Gastrocnemius medialis (tissue), 4 donors: Measurements from ENCODE around the gene SLC19A3.

ENCODE experiments used
- CTCF ChIP-seq, 5 experiments: fragments of 450-650 bp in 3 of 5; fragments of 200-600 bp in 2 of 5; sonication (generic) in 2 of 5; IDR thresholded peaks in 4 of 5; conservative IDR thresholded peaks in 1 of 5; 1 replicate in 4 of 5; 2 replicates in 1 of 5; pipeline ENCODE4 v1.5.1; 2016 to 2019; ENCODE audit warnings: antibody characterized with exemption in 5 of 5, mild to moderate bottlenecking in 3 of 5, moderate library complexity in 3 of 5
- POLR2A ChIP-seq, 2 donors: fragments of 450-650 bp; IDR thresholded peaks; one replicate each; pipeline ENCODE4 v1.6.1; 2017; ENCODE audit warnings: antibody characterized with exemption in 2 of 2, mild to moderate bottlenecking in 2 of 2, moderate library complexity in 2 of 2

GRCh38 chr2:227745594-227745993, 27.8 kb upstream of the SLC19A3 start, which contains the start of gene SCYGR8:
- TF ChIP-seq POLR2A (IDR thresholded peaks at IDR 0.05), result no peak
- TF ChIP-seq CTCF (IDR thresholded peaks at IDR 0.05 in 4 of 5, conservative IDR thresholded peaks at IDR 0.05 in 1 of 5), result no peak
